Skeletal muscle tissue (tissue), 4 donors: ENCODE measurements around the gene DNAH14. TPM values are rescaled to one million over a fixed set of nuclear protein-coding genes. Genes with fewer than 3 reads are reported as not detected.
"Not testable (repeated sequence)": the region's sequence is repeated elsewhere in the genome, so short reads cannot be mapped to it uniquely, and the experiment has no call there.

Source experiments
- H3K27ac ChIP-seq: one replicate; pipeline ENCODE4 v1.7.0; 2013; ENCODE audit warnings: mild to moderate bottlenecking, low read depth, low read length, inconsistent platforms
- H3K27me3 ChIP-seq, 3 donors: one replicate each; pipeline ENCODE4 v1.7.0; 2013; ENCODE audit warnings: low read length in 3 of 3; ENCODE audit not compliant: control insufficient read depth in 3 of 3, insufficient read depth in 3 of 3
- H3K36me3 ChIP-seq, 3 donors: one replicate each; pipeline ENCODE4 v1.7.0; 2013; ENCODE audit warnings: low read length in 3 of 3; ENCODE audit not compliant: control insufficient read depth in 3 of 3, insufficient read depth in 3 of 3
- H3K4me1 ChIP-seq, 3 donors: one replicate each; pipeline ENCODE4 v1.7.0; 2013; ENCODE audit warnings: low read length in 3 of 3, mild to moderate bottlenecking in 3 of 3; ENCODE audit not compliant: control insufficient read depth in 3 of 3, insufficient read depth in 3 of 3
- H3K4me3 ChIP-seq, 3 donors: one replicate each; pipeline ENCODE4 v1.7.0; 2013; ENCODE audit warnings: low read length in 3 of 3
- H3K9ac ChIP-seq, 3 donors: one replicate each; pipeline ENCODE4 v1.7.0; 2013; ENCODE audit warnings: low read length in 3 of 3, mild to moderate bottlenecking in 3 of 3, moderate library complexity in 2 of 3, low read depth in 1 of 3
- H3K9me3 ChIP-seq, 3 donors: one replicate each; pipeline ENCODE4 v1.7.0; 2013; ENCODE audit warnings: low read length in 3 of 3; ENCODE audit not compliant: control insufficient read depth in 3 of 3
- total RNA-seq: library from RNA; depleted of rRNA; stranded (reverse); fragments of >200 nt; gene quantifications from one replicate; pipeline ENCODE4 v1.2.3, GENCODE V29; 2014
- donor health status: Osteomylitis.

Gene DNAH14
- total RNA-seq, 1 donor from 2014 or later, result 12.5 TPM

DNA sequence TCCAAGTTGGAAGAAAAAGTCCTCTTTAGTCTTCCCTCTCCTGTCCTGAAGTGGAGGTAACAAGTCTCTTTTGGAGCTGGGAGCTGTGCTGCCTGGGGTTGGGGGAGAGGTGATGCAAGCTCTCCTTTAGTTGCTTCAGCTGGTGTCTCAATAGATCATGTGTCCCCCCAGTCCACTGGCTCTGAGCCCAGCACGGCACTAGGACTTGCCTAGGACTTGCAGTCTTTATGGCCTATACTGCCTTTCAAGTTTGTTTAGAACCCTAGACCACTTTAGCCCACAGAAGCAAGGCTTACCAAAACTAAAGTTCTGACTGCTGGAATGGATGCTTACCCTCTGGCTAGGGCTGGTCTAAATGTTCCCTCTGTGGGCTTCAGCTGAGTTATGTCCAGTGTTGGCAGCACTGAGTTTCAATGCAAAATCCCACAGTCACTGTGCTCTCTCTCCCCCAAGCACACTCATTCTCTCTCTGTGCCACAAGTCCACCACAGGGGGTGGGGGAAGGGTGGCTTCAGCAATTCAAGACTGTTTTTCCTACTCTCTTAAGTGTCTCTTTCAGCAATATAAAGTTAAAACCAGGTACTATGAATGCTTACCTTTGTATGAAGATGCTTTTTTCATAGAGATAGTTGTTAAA lies 185.0 kb downstream of the DNAH14 start:
- H3K9ac ChIP-seq, result no peak overlapping the region
- no peak overlapping the region for H3K4me3 ChIP-seq
- H3K27me3 ChIP-seq, result no peaks in the 10 kb centered on the region
- no peak overlapping the region for H3K27ac ChIP-seq
- no peaks in the 10 kb centered on the region for H3K36me3 ChIP-seq
- H3K9me3 ChIP-seq, result no peaks in the 10 kb centered on the region
- no peaks in the 10 kb centered on the region for H3K4me1 ChIP-seq

DNA sequence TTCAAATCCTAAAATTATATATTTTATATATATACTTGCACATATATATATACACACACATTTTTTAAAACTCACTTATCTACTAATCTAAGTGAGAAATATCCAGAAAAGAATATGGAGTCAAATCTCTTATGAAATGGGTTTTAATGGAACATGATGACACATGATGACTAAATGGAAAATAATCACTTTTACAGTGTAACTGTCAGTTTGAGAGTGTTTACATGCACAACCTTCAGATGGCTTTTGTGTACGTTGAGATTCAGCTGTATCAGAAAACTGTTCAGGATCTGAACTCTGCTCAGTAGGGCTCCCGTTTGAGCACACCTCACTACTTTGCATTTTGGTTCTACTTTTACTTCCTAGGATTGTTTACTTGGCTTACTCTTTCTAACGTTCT lies 189.8 kb downstream of the DNAH14 start:
- H3K4me1 ChIP-seq, result no peaks in the 10 kb centered on the region

DNA sequence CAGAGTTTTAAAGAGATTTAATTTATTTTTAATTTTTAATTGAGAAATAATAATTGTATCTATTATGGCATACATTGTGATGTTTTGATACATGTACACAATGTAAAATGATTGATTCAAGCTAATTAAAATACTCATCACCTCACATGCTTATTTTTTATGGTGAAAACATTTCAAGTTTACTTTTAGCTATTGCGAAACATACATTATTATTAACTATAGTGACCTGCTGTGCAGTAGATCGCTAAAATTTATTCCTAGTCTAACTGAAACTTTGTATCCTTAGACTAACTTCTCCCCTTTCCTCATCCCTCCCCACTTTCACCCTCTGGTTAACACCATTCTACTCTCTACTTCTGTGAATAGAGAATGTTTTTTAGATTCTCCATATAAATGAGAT lies 191.6 kb downstream of the DNAH14 start:
- no peaks in the 10 kb centered on the region for H3K36me3 ChIP-seq
- no peaks in the 10 kb centered on the region for H3K9me3 ChIP-seq
- no peaks in the 10 kb centered on the region for H3K27me3 ChIP-seq
- no peak overlapping the region for H3K27ac ChIP-seq
- H3K9ac ChIP-seq, result no peak overlapping the region
- H3K4me3 ChIP-seq, result no peak overlapping the region
- H3K4me1 ChIP-seq, result no peaks in the 10 kb centered on the region

More for the DNA sequence above, 189.8 kb downstream of the DNAH14 start:
- Histone ChIP-seq H3K4me3 (no peak overlapping the region), H3K9ac (no peak overlapping the region), H3K36me3 (no peaks in the 10 kb centered on the region), H3K9me3 (no peaks in the 10 kb centered on the region), H3K27ac (no peak overlapping the region), H3K27me3 (no peaks in the 10 kb centered on the region)

DNA sequence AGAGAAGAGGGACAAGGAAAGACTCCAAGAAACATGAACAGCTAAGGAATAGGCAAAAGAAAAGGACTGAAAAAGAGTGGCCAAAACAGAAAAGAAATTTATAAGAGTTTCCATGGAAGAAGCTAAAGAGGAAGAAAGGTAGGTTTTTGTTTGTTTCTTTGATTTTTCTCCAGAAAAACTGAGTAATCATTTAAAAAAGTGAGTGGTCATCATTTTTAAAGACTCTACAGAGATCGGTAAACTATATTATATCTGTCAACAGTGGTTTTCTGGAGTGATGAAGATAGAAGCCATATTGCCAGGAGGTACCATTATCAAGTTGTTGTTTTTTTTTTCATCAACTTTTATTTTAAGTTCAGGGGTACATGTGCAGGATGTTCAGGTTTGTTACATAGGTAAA lies 202.4 kb downstream of the DNAH14 start:
- Histone ChIP-seq H3K27me3 (no peaks in the 10 kb centered on the region), H3K4me1 (no peaks in the 10 kb centered on the region), H3K9ac (no peak overlapping the region), H3K27ac (no peak overlapping the region), H3K9me3 (no peaks in the 10 kb centered on the region), H3K36me3 (no peaks in the 10 kb centered on the region), H3K4me3 (no peak overlapping the region)

DNA sequence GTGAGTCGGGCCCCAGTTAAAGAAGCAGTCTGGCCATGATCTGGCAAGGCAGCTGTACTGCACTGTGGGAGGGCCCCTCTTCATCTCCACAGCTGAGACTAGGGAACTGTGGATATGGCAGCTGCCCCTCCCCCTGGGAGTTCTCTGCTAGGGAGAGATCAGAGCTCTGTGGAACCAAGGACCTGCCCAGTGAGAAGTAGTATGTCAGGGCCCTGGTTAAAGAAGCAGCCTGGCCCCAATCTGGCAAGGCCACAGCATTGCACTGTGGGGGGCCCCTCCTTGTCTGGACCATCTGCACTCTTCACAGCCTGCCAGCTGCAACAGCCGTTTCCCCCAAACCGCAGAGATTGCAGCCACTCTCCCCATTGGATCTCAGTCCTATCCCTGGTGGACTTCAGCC lies 208.5 kb downstream of the DNAH14 start:
- Histone ChIP-seq H3K4me3 (no peak overlapping the region), H3K9ac (no peak overlapping the region), H3K9me3 (no peaks in the 10 kb centered on the region), H3K4me1 (no peaks in the 10 kb centered on the region), H3K27ac (no peak overlapping the region), H3K36me3 (no peaks in the 10 kb centered on the region), H3K27me3 (no peaks in the 10 kb centered on the region)

DNA sequence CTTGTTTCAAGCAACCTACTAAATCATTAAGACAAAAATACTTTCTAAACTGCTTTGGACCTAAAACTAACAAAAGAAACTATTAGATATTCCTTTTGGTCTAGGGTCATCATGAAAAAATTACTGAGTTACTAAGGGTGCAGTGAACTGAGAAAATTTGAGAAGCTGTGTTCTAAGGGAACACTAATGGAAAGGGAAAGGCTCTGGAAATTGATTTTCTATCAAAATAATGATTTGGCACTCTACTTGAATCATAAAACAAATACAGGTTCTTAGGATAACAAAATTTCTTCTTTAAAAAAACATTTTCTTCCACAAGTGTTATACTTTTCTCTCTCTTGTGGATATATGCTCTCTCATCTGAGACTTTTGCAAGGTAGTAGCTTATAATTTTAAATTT lies 213.5 kb downstream of the DNAH14 start:
- no peaks in the 10 kb centered on the region for H3K9me3 ChIP-seq

DNA sequence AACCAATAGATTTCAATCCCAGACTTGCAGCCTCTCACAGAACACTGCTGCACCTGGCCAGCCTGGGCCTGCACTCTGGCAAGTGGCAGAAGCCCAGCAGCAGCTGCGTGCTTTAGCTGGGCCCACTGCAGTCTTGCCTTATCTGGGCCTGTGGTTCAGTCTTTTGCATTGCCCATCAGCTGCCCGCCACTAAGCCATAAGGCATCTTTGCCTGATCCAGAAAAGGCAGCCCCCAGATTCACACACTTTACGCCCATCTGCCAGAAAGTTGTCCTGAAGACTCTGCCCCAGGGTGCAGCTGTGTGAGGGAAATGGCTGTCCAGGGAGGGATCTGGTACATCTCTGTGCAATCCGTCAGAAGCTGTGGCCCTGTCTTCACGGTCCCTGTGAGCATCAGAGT lies 217.0 kb downstream of the DNAH14 start:
- Histone ChIP-seq H3K27ac (no peak overlapping the region), H3K4me1 (no peaks in the 10 kb centered on the region), H3K36me3 (no peaks in the 10 kb centered on the region), H3K9ac (no peak overlapping the region), H3K9me3 (no peaks in the 10 kb centered on the region), H3K4me3 (no peak overlapping the region), H3K27me3 (no peaks in the 10 kb centered on the region)

More for the DNA sequence above, 213.5 kb downstream of the DNAH14 start:
- H3K9ac ChIP-seq, result no peak overlapping the region
- no peak overlapping the region for H3K27ac ChIP-seq
- no peaks in the 10 kb centered on the region for H3K4me1 ChIP-seq
- H3K4me3 ChIP-seq, result no peak overlapping the region
- no peaks in the 10 kb centered on the region for H3K36me3 ChIP-seq
- no peaks in the 10 kb centered on the region for H3K27me3 ChIP-seq

DNA sequence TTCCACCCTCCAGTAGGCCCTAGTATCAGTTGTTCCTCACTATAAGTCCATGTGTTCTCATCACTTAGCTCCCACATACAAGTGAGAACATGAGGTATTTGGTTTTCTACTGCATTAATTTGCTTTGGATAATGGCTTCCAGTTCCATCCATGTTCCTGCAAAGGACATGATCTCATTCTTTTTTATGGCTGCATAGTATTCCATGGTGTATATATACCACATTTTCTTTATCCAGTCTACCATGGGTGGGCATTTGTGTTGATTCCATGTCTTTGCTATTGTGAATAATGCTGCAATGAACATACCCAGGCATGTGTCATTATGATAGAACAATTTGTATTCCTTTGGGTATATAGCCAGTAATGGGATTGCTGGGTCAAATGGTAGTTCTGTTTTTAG lies 218.3 kb downstream of the DNAH14 start:
- H3K27ac ChIP-seq, H3K4me3 ChIP-seq, H3K27me3 ChIP-seq, H3K4me1 ChIP-seq, H3K9ac ChIP-seq, H3K9me3 ChIP-seq, H3K36me3 ChIP-seq: not testable (repeated sequence)

DNA sequence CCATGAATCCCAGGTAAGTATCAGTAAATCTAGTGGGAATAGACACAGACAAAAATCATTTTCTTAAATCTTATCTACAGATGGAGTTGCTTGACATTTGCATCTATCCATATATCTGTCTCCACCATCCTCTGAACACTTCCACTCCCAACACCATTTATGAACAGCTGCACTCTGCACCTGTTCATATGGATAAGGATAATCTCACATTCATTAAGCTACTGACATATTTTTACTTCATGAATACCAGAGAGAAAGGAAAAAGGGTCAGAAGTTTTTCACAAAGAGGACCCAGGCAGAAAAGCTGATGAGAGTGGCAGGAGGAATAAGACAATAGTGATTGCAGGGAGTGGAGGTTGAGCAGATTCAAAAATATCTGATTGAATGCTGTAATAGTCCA lies 222.6 kb downstream of the DNAH14 start:
- no peaks in the 10 kb centered on the region for H3K36me3 ChIP-seq
- H3K9me3 ChIP-seq, result no peaks in the 10 kb centered on the region
- H3K4me3 ChIP-seq, result no peak overlapping the region
- no peaks in the 10 kb centered on the region for H3K4me1 ChIP-seq
- H3K9ac ChIP-seq, result no peak overlapping the region
- no peaks in the 10 kb centered on the region for H3K27me3 ChIP-seq
- H3K27ac ChIP-seq, result no peak overlapping the region

DNA sequence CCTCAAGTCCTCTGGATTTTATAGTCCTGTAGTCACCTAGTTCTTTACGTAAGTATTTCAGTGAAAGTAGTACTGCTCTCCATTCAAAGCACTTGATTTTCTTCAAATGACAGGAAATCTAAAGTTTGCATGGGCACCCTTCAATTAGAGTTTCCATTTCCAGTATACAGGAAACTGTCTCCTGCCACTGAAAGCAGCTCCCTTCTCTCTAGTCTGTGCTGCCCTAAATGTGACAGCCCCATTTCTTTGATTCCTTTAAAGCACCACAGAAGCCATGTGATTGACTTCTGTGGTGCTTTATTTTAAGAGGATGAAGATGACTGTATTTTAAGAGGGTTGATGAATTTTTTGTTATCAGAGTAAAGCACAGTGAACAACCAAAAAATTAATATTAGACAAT lies 226.1 kb downstream of the DNAH14 start:
- no peak overlapping the region for H3K27ac ChIP-seq
- H3K4me3 ChIP-seq, result no peak overlapping the region
- no peaks in the 10 kb centered on the region for H3K36me3 ChIP-seq

DNA sequence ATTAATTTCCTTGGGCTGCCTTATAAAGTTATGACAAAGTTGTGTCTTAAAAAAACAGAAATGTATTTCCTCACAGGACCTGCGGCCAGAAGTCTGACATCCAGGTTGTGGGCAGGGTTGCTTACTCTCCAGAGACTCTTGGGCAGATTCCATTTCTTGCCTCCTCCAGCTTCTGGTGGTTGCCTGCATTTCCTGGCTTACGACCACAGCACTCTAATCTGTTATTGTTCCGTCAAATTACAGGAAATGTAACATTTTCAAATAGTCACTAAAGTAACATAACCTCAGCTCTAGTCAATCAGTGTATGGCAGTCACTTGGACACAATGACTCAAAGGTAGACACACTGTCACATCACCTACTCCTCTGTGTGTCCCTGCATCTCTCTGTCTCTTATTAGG lies 226.8 kb downstream of the DNAH14 start:
- Histone ChIP-seq H3K36me3 (no peaks in the 10 kb centered on the region), H3K9me3 (no peaks in the 10 kb centered on the region), H3K27ac (no peak overlapping the region), H3K4me3 (no peak overlapping the region), H3K4me1 (no peaks in the 10 kb centered on the region), H3K27me3 (no peaks in the 10 kb centered on the region), H3K9ac (no peak overlapping the region)

More for the DNA sequence above, 226.1 kb downstream of the DNAH14 start:
- no peaks in the 10 kb centered on the region for H3K9me3 ChIP-seq
- H3K4me1 ChIP-seq, result no peaks in the 10 kb centered on the region
- no peak overlapping the region for H3K9ac ChIP-seq
- no peaks in the 10 kb centered on the region for H3K27me3 ChIP-seq
